GM23248 (cell line): ENCODE data around the gene CHST3.

Experiments used
- EZH2 ChIP-seq: fragments of 200-600 bp; sonication (generic); IDR thresholded peaks from 2 replicates; pipeline ENCODE4 v1.6.1; 2018; ENCODE audit warnings: antibody characterized with exemption, mild to moderate bottlenecking; ENCODE audit not compliant: insufficient read depth, poor library complexity, severe bottlenecking
- EZH2phosphoT487 ChIP-seq: fragments of 200-600 bp; sonication (generic); IDR thresholded peaks from 2 replicates; pipeline ENCODE4 v1.6.1; 2018; ENCODE audit warnings: antibody characterized with exemption, moderate library complexity, mild to moderate bottlenecking, low read depth; ENCODE audit not compliant: insufficient read depth

GRCh38 chr10:71941318-71941717 is 22.9 kb upstream of the CHST3 start:
- no peak for TF ChIP-seq EZH2
- TF ChIP-seq EZH2phosphoT487, result no peak
